ENCODE results near the gene CORO2B.

CORO2B gene, protein sequence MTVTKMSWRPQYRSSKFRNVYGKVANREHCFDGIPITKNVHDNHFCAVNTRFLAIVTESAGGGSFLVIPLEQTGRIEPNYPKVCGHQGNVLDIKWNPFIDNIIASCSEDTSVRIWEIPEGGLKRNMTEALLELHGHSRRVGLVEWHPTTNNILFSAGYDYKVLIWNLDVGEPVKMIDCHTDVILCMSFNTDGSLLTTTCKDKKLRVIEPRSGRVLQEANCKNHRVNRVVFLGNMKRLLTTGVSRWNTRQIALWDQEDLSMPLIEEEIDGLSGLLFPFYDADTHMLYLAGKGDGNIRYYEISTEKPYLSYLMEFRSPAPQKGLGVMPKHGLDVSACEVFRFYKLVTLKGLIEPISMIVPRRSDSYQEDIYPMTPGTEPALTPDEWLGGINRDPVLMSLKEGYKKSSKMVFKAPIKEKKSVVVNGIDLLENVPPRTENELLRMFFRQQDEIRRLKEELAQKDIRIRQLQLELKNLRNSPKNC

DNA sequence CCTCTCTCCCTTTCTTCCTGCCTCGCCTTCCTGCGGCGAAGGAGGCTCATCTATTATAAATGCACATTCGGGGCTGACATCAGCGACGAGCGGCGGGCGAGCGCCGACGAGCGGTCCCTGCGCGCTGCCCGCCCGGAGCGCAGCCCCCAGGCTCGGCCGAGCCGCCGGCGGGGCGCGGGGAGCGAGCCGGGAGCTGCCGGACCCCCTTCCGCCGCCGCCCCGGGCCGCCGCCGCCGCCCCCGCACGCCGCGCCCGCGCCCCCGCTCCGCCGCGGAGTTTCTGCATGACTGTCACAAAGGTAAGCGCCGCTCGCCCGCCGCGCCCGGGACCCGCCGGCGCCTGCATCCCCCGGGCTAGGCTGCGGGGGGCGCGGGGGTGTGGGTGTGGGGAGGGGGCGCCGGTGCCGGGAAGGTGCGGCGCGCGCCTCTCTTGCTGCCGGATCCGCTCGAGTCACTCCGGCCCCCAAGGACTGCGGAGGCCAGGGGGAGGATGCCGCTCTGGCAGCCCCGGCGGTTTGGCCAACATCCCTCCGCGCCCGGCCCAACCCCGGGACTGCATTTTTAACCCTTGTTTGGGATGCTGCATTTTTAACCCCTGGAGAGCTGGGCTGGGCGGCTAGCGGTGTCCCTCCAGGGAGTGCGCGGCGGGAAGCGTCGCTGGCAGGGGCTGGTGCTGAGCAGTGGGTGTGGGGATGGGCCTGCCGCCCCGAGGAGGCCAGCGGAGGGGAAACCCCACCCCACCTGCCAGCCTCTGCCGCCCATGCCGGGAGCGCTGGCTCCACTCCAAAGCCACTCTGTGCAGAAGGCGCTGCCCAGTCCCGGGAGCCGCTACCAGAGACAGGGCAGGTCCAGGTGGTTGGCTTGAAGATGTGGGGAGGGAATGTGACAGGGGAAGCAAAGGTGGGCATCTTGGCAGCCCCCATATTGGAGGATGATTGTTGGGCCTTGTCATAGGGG is at the start of gene CORO2B:
CORO2B (plus strand) TSS at position 14 of the 956 bp plus-strand sequence; CDS start at position 284, 270 bp downstream.
- no peak within 1 kb of the TSS for H3K9ac ChIP-seq (ENCODE audit: low read length)
- H2AFZ ChIP-seq (ENCODE audit: low read length) = peak within 1 kb of the TSS; percentile 23; the same call in 1 of the 2 replicates

DNA sequence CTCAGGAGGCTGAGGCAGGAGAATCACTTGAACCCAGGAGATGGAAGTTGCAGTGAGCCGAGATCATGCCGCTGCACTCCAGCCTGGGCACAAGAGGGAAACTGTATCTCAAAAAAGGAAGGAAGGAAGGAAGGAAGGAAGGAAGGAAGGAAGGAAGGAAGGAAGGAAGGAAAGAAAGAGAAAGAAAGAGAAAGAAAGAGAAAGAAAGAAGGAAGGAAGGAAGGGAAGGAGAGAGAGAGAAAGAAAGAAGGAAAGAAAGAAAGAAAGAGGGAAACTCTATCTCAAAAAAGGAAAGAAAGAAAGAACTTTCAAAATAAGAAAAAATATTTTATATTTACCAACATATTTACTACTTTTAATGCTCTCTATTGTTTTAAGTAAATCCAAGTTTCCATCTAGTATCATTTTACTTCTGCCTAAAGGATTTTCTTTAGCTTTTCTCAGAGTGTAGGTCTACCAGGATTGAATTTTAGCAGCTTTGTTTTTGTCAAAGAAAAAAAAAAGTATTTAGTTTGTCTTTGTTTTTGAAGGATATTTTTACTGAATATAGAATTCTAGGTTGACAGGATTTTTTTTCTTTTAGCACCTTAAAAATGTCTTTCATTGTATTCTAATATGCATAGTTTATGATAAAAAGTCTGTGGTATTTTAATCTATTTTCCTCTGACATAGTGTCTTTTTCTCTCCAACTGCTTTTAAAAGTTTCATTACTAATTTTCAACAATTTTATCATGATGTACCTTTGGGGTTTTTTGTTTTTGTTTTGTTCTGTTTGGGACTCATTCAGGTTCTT is 47.2 kb upstream of the CORO2B start:
- Histone ChIP-seq H3K9ac (ENCODE audit: low read length) (no peak overlapping the region), H3K9me3 (replicated peaks; ENCODE audit: insufficient read depth, low read length) (no peaks in the 10 kb centered on the region), H3K4me2 (ENCODE audit: low read depth, low read length) (no peak overlapping the region), H2AFZ (ENCODE audit: low read length) (no peak overlapping the region), H3K4me1 (ENCODE audit: low read length) (peaks cover 11% of the 10 kb centered on the region), H3K27me3 (replicated peaks; ENCODE audit: insufficient read depth, low read length) (no peaks in the 10 kb centered on the region), H3K79me2 (ENCODE audit: low read length) (no peaks in the 10 kb centered on the region), H3F3A (ENCODE audit: insufficient read depth, low read length) (no peaks in the 10 kb centered on the region), H3K36me3 (replicated peaks; ENCODE audit: insufficient read depth, low read length) (no peaks in the 10 kb centered on the region), H3K9me2 (replicated peaks; ENCODE audit: insufficient read depth, low read length) (no peaks in the 10 kb centered on the region), H4K20me1 (ENCODE audit: insufficient read depth, low read length) (no peaks in the 10 kb centered on the region), H3K27ac (ENCODE audit: low read length) (no peak overlapping the region), H3K4me3 (ENCODE audit: low read length) (no peak overlapping the region)
- no peak for DNase-seq
- TF ChIP-seq, protein P1, sequence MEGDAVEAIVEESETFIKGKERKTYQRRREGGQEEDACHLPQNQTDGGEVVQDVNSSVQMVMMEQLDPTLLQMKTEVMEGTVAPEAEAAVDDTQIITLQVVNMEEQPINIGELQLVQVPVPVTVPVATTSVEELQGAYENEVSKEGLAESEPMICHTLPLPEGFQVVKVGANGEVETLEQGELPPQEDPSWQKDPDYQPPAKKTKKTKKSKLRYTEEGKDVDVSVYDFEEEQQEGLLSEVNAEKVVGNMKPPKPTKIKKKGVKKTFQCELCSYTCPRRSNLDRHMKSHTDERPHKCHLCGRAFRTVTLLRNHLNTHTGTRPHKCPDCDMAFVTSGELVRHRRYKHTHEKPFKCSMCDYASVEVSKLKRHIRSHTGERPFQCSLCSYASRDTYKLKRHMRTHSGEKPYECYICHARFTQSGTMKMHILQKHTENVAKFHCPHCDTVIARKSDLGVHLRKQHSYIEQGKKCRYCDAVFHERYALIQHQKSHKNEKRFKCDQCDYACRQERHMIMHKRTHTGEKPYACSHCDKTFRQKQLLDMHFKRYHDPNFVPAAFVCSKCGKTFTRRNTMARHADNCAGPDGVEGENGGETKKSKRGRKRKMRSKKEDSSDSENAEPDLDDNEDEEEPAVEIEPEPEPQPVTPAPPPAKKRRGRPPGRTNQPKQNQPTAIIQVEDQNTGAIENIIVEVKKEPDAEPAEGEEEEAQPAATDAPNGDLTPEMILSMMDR (IDR thresholded peaks at IDR 0.05; ENCODE audit: low read length) = no peak
- TF ChIP-seq EZH2 (optimal IDR thresholded peaks at IDR 0.05; ENCODE audit: low read depth, low read length) (no peak), EZH2phosphoT487 (IDR thresholded peaks at IDR 0.05; ENCODE audit: low read length) (no peak)

More for the DNA sequence above, at the start of gene CORO2B:
- no peaks in the 10 kb centered on the region for H3K79me2 ChIP-seq (ENCODE audit: low read length)
- peak within 1 kb of the TSS; percentile 43; the same call in 1 of the 2 replicates for H3K4me3 ChIP-seq (ENCODE audit: low read length)
- no peaks in the 10 kb centered on the region for H4K20me1 ChIP-seq (ENCODE audit: insufficient read depth, low read length)
- TF ChIP-seq, protein P1 (IDR thresholded peaks at IDR 0.05; ENCODE audit: low read length) = no peak
- TF ChIP-seq EZH2phosphoT487 (IDR thresholded peaks at IDR 0.05; ENCODE audit: low read length) = no peak
- TF ChIP-seq EZH2 (optimal IDR thresholded peaks at IDR 0.05; ENCODE audit: low read depth, low read length) = no peak
- peaks cover 13% of the 10 kb centered on the region for H3K27me3 ChIP-seq (replicated peaks; ENCODE audit: insufficient read depth, low read length)
- H3K4me2 ChIP-seq (ENCODE audit: low read depth, low read length) = peak within 1 kb of the TSS; percentile 63
- no peaks in the 10 kb centered on the region for H3K36me3 ChIP-seq (replicated peaks; ENCODE audit: insufficient read depth, low read length)
- no peak for DNase-seq
- no peaks in the 10 kb centered on the region for H3F3A ChIP-seq (ENCODE audit: insufficient read depth, low read length)
- no peaks in the 10 kb centered on the region; the same call in 1 of the 2 replicates for H3K4me1 ChIP-seq (ENCODE audit: low read length)
- no peaks in the 10 kb centered on the region for H3K9me3 ChIP-seq (replicated peaks; ENCODE audit: insufficient read depth, low read length)
- no peak within 1 kb of the TSS for H3K27ac ChIP-seq (ENCODE audit: low read length)
- no peaks in the 10 kb centered on the region for H3K9me2 ChIP-seq (replicated peaks; ENCODE audit: insufficient read depth, low read length)
